ENCODE results near the gene POLD4.

POLD4 gene

GRCh38 chr11:67371189-67371910, 18.0 kb upstream of the POLD4 start:
- no peak for DNase-seq (ENCODE audit: low read depth, low spot score)

GRCh38 chr11:67370351-67371076, 17.2 kb upstream of the POLD4 start:
- no peak for DNase-seq (ENCODE audit: low read depth, low spot score)

- no peak for DNase-seq (ENCODE audit: low read depth, low spot score)
Observed at GRCh38 chr11:67369801-67370284, 16.5 kb upstream of the POLD4 start.

GRCh38 chr11:67369275-67369674, 15.9 kb upstream of the POLD4 start:
- DNase-seq (ENCODE audit: low read depth, low spot score) = no peak

GRCh38 chr11:67368621-67369020, 15.3 kb upstream of the POLD4 start:
- no peak for DNase-seq (ENCODE audit: low read depth, low spot score)

GRCh38 chr11:67367761-67368227, 14.4 kb upstream of the POLD4 start:
- no peak for DNase-seq (ENCODE audit: low read depth, low spot score)

- no peak for DNase-seq (ENCODE audit: low read depth, low spot score)
Observed at GRCh38 chr11:67366961-67367760, 13.8 kb upstream of the POLD4 start.

GRCh38 chr11:67366546-67366945, 13.2 kb upstream of the POLD4 start:
- no peak for DNase-seq (ENCODE audit: low read depth, low spot score)

- DNase-seq (ENCODE audit: low read depth, low spot score) = no peak
Observed at GRCh38 chr11:67365736-67366444, 12.5 kb upstream of the POLD4 start.

- DNase-seq (ENCODE audit: low read depth, low spot score) = no peak
Observed at GRCh38 chr11:67364783-67365722, 11.7 kb upstream of the POLD4 start.

GRCh38 chr11:67364169-67364568, 10.8 kb upstream of the POLD4 start:
- DNase-seq (ENCODE audit: low read depth, low spot score) = no peak

GRCh38 chr11:67357831-67358670, 4.7 kb upstream of the POLD4 start:
- DNase-seq (ENCODE audit: low read depth, low spot score) = no peak

- DNase-seq (ENCODE audit: low read depth, low spot score) = peak; percentile 59
Observed at GRCh38 chr11:67356864-67357561, 3.7 kb upstream of the POLD4 start.

- no peak for DNase-seq (ENCODE audit: low read depth, low spot score)
Observed at GRCh38 chr11:67356387-67356863, 3.1 kb upstream of the POLD4 start.

- no peak for DNase-seq (ENCODE audit: low read depth, low spot score)
Observed at GRCh38 chr11:67355794-67356386, 2.5 kb upstream of the POLD4 start.

GRCh38 chr11:67355023-67355793, 1.9 kb upstream of the POLD4 start:
- DNase-seq (ENCODE audit: low read depth, low spot score) = no peak

All from activated CD4-positive, CD25-positive, alpha-beta regulatory T cell treated with anti-CD3 and anti-CD28 coated beads, Interleukin-2, amount 50 U/mL, for 16 hours (primary cell).